ENCODE data around the gene NAGS. TPM values are rescaled to one million over a fixed set of nuclear protein-coding genes. Genes with fewer than 3 reads are reported as not detected.
"Not testable (repeated sequence)": the region's sequence is repeated elsewhere in the genome, so short reads cannot be mapped to it uniquely, and the experiment has no call there.

NAGS gene
- total RNA-seq, 2 donors from 2014 or later, result 2.1 TPM; not detected in 1

- TF ChIP-seq POLR2A (IDR thresholded peaks at IDR 0.05), result no peak
- TF ChIP-seq, protein P1, sequence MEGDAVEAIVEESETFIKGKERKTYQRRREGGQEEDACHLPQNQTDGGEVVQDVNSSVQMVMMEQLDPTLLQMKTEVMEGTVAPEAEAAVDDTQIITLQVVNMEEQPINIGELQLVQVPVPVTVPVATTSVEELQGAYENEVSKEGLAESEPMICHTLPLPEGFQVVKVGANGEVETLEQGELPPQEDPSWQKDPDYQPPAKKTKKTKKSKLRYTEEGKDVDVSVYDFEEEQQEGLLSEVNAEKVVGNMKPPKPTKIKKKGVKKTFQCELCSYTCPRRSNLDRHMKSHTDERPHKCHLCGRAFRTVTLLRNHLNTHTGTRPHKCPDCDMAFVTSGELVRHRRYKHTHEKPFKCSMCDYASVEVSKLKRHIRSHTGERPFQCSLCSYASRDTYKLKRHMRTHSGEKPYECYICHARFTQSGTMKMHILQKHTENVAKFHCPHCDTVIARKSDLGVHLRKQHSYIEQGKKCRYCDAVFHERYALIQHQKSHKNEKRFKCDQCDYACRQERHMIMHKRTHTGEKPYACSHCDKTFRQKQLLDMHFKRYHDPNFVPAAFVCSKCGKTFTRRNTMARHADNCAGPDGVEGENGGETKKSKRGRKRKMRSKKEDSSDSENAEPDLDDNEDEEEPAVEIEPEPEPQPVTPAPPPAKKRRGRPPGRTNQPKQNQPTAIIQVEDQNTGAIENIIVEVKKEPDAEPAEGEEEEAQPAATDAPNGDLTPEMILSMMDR (IDR thresholded peaks at IDR 0.05), result no peak
- DNase-seq (no peak), ATAC-seq (no peak)
- Histone ChIP-seq H3K4me1 (no peaks in the 10 kb centered on the region), H3K36me3 (replicated peaks in 1 of 2; ENCODE audit: insufficient read depth in 1 of 2, low read depth in 2 of 2) (no peaks in the 10 kb centered on the region), H3K27ac (no peak overlapping the region), H3K4me3 (no peak overlapping the region), H3K27me3 (no peaks in the 10 kb centered on the region), H3K9me3 (no peaks in the 10 kb centered on the region)
- WGBS, 2 donors, result 39 to 49% methylated on average over 7 of the region's 7 CpGs
- intact Hi-C loops (cut with DNase I), result no loop called here
Observed at GRCh38 chr17:43962479-43962878, 41.9 kb upstream of the NAGS start.

DNA sequence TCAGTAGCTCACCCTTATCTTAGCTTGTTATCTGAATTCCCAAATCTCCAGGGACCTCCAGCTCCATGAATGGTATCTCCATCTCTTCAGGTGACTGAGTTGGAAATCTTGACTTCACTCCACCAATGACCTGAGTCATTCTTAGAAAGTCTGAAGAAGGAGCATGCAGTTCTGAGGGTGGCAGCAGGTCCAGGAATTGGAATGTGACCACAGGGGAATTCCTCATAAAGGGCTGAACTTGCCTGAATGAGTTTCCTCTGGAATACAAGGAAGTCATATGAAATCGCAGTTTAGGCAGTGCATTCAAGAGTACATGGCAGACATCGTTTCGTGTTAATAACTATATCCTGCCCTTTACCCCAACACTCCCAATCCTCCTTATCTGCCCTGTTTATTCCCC is 38.1 kb upstream of the NAGS start:
- no peak for DNase-seq
- no peaks in the 10 kb centered on the region for H3K27me3 ChIP-seq
- 54 to 56% methylated on average over 3 of the region's 3 CpGs for WGBS, 2 donors
- no peaks in the 10 kb centered on the region for H3K36me3 ChIP-seq (replicated peaks in 1 of 2; ENCODE audit: insufficient read depth in 1 of 2, low read depth in 2 of 2)
- no peaks in the 10 kb centered on the region for H3K9me3 ChIP-seq
- H3K4me3 ChIP-seq, result no peak overlapping the region
- H3K4me1 ChIP-seq, result no peaks in the 10 kb centered on the region
- no peak overlapping the region for H3K27ac ChIP-seq
- intact Hi-C loops (cut with DNase I), result no loop called here
- ATAC-seq, result no peak
- TF ChIP-seq POLR2A (IDR thresholded peaks at IDR 0.05), result no peak
- TF ChIP-seq, protein P1 (IDR thresholded peaks at IDR 0.05), result no peak

DNA sequence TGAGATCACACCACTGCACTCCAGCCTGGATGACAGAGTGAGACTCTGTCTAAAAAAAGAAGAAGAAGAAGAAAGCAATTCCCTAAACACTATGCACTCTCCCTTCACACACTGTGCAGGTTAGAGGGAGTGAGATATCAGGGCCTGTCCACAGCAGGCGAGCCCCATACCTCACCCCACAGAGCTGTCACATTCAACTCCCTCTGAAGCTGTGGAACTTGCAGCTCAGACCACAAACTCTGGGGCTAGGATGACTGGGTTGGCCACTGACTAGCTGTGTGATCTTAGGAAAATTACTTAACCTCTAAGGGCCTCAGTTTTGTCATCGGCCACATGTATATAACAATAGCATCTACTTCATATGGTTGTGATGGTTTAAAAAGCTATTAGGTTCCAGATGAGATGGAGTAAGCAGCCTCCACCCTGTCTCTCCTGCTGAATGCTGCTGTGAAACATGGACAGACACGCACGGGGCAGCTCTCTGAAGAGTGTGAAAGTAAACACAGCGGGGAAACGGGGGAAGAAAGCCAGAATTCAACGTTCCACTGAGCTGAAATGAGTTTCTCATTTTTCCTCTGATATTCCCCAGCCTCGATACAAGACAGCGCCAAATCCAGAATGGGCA is 37.1 kb upstream of the NAGS start:
- no peaks in the 10 kb centered on the region for H3K36me3 ChIP-seq (replicated peaks in 1 of 2; ENCODE audit: insufficient read depth in 1 of 2, low read depth in 2 of 2)
- H3K4me1 ChIP-seq, result no peaks in the 10 kb centered on the region
- intact Hi-C loops (cut with DNase I), result no loop called here
- ATAC-seq, result no peak
- no peak for DNase-seq
- no peak overlapping the region for H3K4me3 ChIP-seq
- no peak overlapping the region for H3K27ac ChIP-seq
- TF ChIP-seq, protein P1 (IDR thresholded peaks at IDR 0.05), result no peak
- no peak for TF ChIP-seq POLR2A (IDR thresholded peaks at IDR 0.05)
- H3K9me3 ChIP-seq, result no peaks in the 10 kb centered on the region
- WGBS, 2 donors, result 44 to 48% methylated on average over 9 of the region's 9 CpGs
- H3K27me3 ChIP-seq, result no peaks in the 10 kb centered on the region

- Histone ChIP-seq H3K9me3 (no peaks in the 10 kb centered on the region), H3K27me3 (no peaks in the 10 kb centered on the region), H3K36me3 (replicated peaks in 1 of 2; ENCODE audit: insufficient read depth in 1 of 2, low read depth in 2 of 2) (no peaks in the 10 kb centered on the region), H3K4me3 (no peak overlapping the region), H3K4me1 (no peaks in the 10 kb centered on the region), H3K27ac (no peak overlapping the region)
- 46 to 61% methylated on average over 4 of the region's 4 CpGs for WGBS, 2 donors
- ATAC-seq (no peak), DNase-seq (no peak)
- intact Hi-C loops (cut with DNase I), result no loop called here
- TF ChIP-seq, protein P1 (IDR thresholded peaks at IDR 0.05), result no peak
- no peak for TF ChIP-seq POLR2A (IDR thresholded peaks at IDR 0.05)
Observed at GRCh38 chr17:43970366-43970765, 34.1 kb upstream of the NAGS start.

DNA sequence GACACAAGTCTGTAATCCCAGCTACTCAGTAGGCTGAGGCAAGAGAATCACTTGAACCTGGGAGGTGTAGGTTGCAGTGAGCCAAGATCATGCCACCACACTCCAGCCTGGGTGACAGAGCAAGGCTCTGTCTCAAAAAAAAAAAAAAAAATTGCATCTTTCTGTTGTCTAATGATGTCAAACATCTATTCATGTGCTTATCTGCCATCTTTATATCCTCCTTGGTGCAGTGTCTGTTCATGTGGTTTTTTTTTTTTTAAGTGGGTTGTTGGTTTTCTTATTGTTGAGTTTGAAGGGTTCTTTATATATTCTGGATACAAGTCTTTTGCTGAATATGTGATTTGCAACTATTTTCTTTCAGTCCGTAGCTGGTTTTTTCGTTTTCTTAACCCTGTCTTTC is 33.0 kb upstream of the NAGS start:
- H3K27me3 ChIP-seq; intact Hi-C loops (cut with DNase I); H3K4me3 ChIP-seq; H3K36me3 ChIP-seq (replicated peaks in 1 of 2; ENCODE audit: insufficient read depth in 1 of 2, low read depth in 2 of 2); ATAC-seq; H3K4me1 ChIP-seq; DNase-seq; H3K27ac ChIP-seq; H3K9me3 ChIP-seq: not testable (repeated sequence)
- WGBS, 2 donors, result 40 to 45% methylated on average over 2 of the region's 2 CpGs

GRCh38 chr17:43972444-43973212 is 31.8 kb upstream of the NAGS start:
- ATAC-seq; H3K36me3 ChIP-seq (replicated peaks in 1 of 2; ENCODE audit: insufficient read depth in 1 of 2, low read depth in 2 of 2); H3K4me1 ChIP-seq; H3K27ac ChIP-seq; intact Hi-C loops (cut with DNase I); H3K9me3 ChIP-seq; DNase-seq; H3K27me3 ChIP-seq; H3K4me3 ChIP-seq: not testable (repeated sequence)
- 77 to 83% methylated on average over 20 to 22 of the region's 22 CpGs for WGBS, 2 donors

All from body of pancreas (tissue), 4 donors.